PC-9 (cell line): ENCODE measurements around the gene ABHD4. TPM values are rescaled to one million over a fixed set of nuclear protein-coding genes. Genes with fewer than 3 reads are reported as not detected.

Experiments
- BruUV-seq: library from RNA; stranded (reverse); fragments of 400-500 nt; replicated peaks from 2 replicates; lab custom pipeline; 2021; lab: Mats Ljungman, UMichigan
- CTCF ChIA-PET: fragments of 300-600 bp; sonication (Branson Sonifier 250); formaldehyde crosslinking; loops from one replicate; lab custom pipeline; 2022; ENCODE audit warnings: antibody characterized with exemption; lab: Charles Lee
- POLR2A ChIA-PET: fragments of 300-600 bp; sonication (Branson Sonifier 250); formaldehyde crosslinking; loops from one replicate; lab custom pipeline; 2022; ENCODE audit warnings: antibody characterized with exemption; ENCODE audit not compliant: unreplicated experiment; lab: Charles Lee
- DNase-seq, 2 experiments: peaks; one replicate each; pipeline versions ENCODE4 v3.0.0 to v3.0.0-alpha.2; 2015 to 2022; ENCODE audit warnings: mixed read lengths in 1 of 2
- H2AFZ ChIP-seq: fragments of 200-600 bp; sonication (generic); 2 replicates; pipeline ENCODE4 v1.8.1; 2017; ENCODE audit warnings: antibody characterized with exemption
- H3F3A ChIP-seq: fragments of 200-600 bp; sonication (generic); 2 replicates; pipeline ENCODE4 v1.8.1; 2017; ENCODE audit warnings: antibody characterized with exemption, mild to moderate bottlenecking, low read depth; ENCODE audit not compliant: insufficient read depth
- H3K27ac ChIP-seq: fragments of 200-600 bp; sonication (generic); 2 replicates; pipeline ENCODE4 v1.6.1; 2016; ENCODE audit warnings: mixed run types
- H3K27me3 ChIP-seq: fragments of 200-600 bp; sonication (generic); 2 replicates; pipeline ENCODE4 v1.6.1; 2016; ENCODE audit warnings: low read depth, mixed run types; ENCODE audit not compliant: insufficient read depth
- H3K36me3 ChIP-seq: fragments of 200-600 bp; sonication (generic); 2 replicates; pipeline ENCODE4 v1.6.1; 2016; ENCODE audit warnings: low read depth, mixed run types
- H3K4me1 ChIP-seq: fragments of 200-600 bp; sonication (generic); replicated peaks from 2 replicates; pipeline ENCODE4 v1.6.1; 2016; ENCODE audit warnings: mixed run types; ENCODE audit not compliant: insufficient read depth
- H3K4me2 ChIP-seq: fragments of 200-600 bp; sonication (generic); 2 replicates; pipeline ENCODE4 v1.6.1; 2017; ENCODE audit warnings: mixed run types
- H3K4me3 ChIP-seq: fragments of 200-600 bp; sonication (generic); 2 replicates; pipeline ENCODE4 v1.6.1; 2016; ENCODE audit warnings: mixed run types
- H3K79me2 ChIP-seq: fragments of 200-600 bp; sonication (generic); 2 replicates; pipeline ENCODE4 v1.6.1; 2017; ENCODE audit warnings: low read depth, mixed run types
- H3K9me2 ChIP-seq: fragments of 200-600 bp; sonication (generic); 2 replicates; pipeline ENCODE4 v1.8.1; 2017; ENCODE audit warnings: mild to moderate bottlenecking; ENCODE audit not compliant: insufficient read depth
- H3K9me3 ChIP-seq: fragments of 200-600 bp; sonication (generic); 2 replicates; pipeline ENCODE4 v1.8.1; 2016; ENCODE audit warnings: low read depth; ENCODE audit not compliant: insufficient read depth
- H4K20me1 ChIP-seq: fragments of 200-600 bp; sonication (generic); 2 replicates; pipeline ENCODE4 v1.8.1; 2017; ENCODE audit not compliant: insufficient read depth
- CTCF ChIP-seq: fragments of 200-600 bp; sonication (generic); conservative IDR thresholded peaks from 2 replicates; pipeline ENCODE4 v1.6.1; 2017; ENCODE audit warnings: mixed run types, antibody characterized with exemption, mild to moderate bottlenecking, moderate library complexity
- EZH2 ChIP-seq: fragments of 200-600 bp; sonication (generic); IDR thresholded peaks from 2 replicates; pipeline ENCODE4 v1.8.0; 2017; ENCODE audit warnings: antibody characterized with exemption, low read depth
- intact Hi-C: fragments of 100-400 bp; cut with micrococcal nuclease; formaldehyde crosslinking; loops from one replicate; pipeline ENCODE4 v1.10.0; 2022; ENCODE audit not compliant: unreplicated experiment
- total RNA-seq: library from RNA; stranded (reverse); gene quantifications from 2 replicates; pipeline ENCODE4 v1.2.3, GENCODE V29; 2021

The ABHD4 gene
- total RNA-seq, 1 experiment from 2014 or later, result 83.2 TPM

- peak overlapping the region; percentile 93 for H3K4me3 ChIP-seq
- H4K20me1 ChIP-seq, result no peaks in the 10 kb centered on the region
- H3K79me2 ChIP-seq, result peaks cover 47% of the 10 kb centered on the region
- no peak overlapping the region for H2AFZ ChIP-seq
- H3K4me2 ChIP-seq, result peak overlapping the region; percentile 100
- H3F3A ChIP-seq, result peaks cover 43% of the 10 kb centered on the region
- no peaks in the 10 kb centered on the region for H3K27me3 ChIP-seq
- intact Hi-C loops, result no loop called here
- CTCF ChIA-PET, result no interaction called here
- peaks cover 65% of the 10 kb centered on the region for H3K4me1 ChIP-seq
- POLR2A ChIA-PET, result no interaction called here
- H3K36me3 ChIP-seq, result peaks cover 42% of the 10 kb centered on the region
- no peak for DNase-seq
- BruUV-seq, result no TSS peak
- H3K9me2 ChIP-seq, result no peaks in the 10 kb centered on the region
- peak overlapping the region; percentile 93 for H3K27ac ChIP-seq
- no peaks in the 10 kb centered on the region for H3K9me3 ChIP-seq
- TF ChIP-seq CTCF (no peak), EZH2 (no peak)
Observed at GRCh38 chr14:22600027-22600426, 1.9 kb downstream of the ABHD4 start.

- Histone ChIP-seq H3K9me3 (no peaks in the 10 kb centered on the region), H3K4me1 (peaks cover 79% of the 10 kb centered on the region), H3K27ac (peak overlapping the region; percentile 93), H3K36me3 (peaks cover 50% of the 10 kb centered on the region), H4K20me1 (no peaks in the 10 kb centered on the region), H2AFZ (no peak overlapping the region), H3F3A (peaks cover 43% of the 10 kb centered on the region), H3K4me2 (peak overlapping the region; percentile 100), H3K4me3 (no peak overlapping the region), H3K9me2 (no peaks in the 10 kb centered on the region), H3K27me3 (no peaks in the 10 kb centered on the region), H3K79me2 (peaks cover 47% of the 10 kb centered on the region)
- DNase-seq, result no peak
- intact Hi-C loops, result no loop called here
- ChIA-PET POLR2A (interaction anchor here (0.6 to 0.7 kb wide), 2 partner anchors 13 to 45 kb away, joined by 3 read pairs; no protein-coding TSS in a partner anchor), CTCF (interaction anchor here (0.6 to 1.0 kb wide), 3 partner anchors 12 to 401 kb away, joined by 3 to 6 read pairs (median 5); partner anchors contain the start of gene DAD1)
- BruUV-seq, result no TSS peak
- TF ChIP-seq EZH2, result no peak
- TF ChIP-seq CTCF, result no peak
Observed at GRCh38 chr14:22601456-22601855, 3.4 kb downstream of the ABHD4 start.

GRCh38 chr14:22601996-22602395 is 3.9 kb downstream of the ABHD4 start:
- POLR2A ChIA-PET, result interaction anchor here (0.7 kb wide), 1 partner anchor 82 kb away, joined by 3 read pairs; no protein-coding TSS in a partner anchor

More at GRCh38 chr14:22601996-22602395, 3.9 kb downstream of the ABHD4 start:
- no peak for DNase-seq
- no peaks in the 10 kb centered on the region for H3K27me3 ChIP-seq
- H3K9me2 ChIP-seq, result no peaks in the 10 kb centered on the region
- no peak overlapping the region for H2AFZ ChIP-seq
- intact Hi-C loops, result no loop called here
- H3K4me2 ChIP-seq, result peak overlapping the region; percentile 100
- TF ChIP-seq CTCF (no peak), EZH2 (no peak)
- CTCF ChIA-PET, result interaction anchor here (1.0 kb wide), 1 partner anchor 32 kb away, joined by 3 read pairs; no protein-coding TSS in a partner anchor
- peaks cover 43% of the 10 kb centered on the region for H3F3A ChIP-seq
- H3K27ac ChIP-seq, result peak overlapping the region; percentile 93
- BruUV-seq, result no TSS peak
- peaks cover 47% of the 10 kb centered on the region for H3K79me2 ChIP-seq
- H4K20me1 ChIP-seq, result no peaks in the 10 kb centered on the region
- peaks cover 79% of the 10 kb centered on the region for H3K4me1 ChIP-seq
- no peaks in the 10 kb centered on the region for H3K9me3 ChIP-seq
- peaks cover 53% of the 10 kb centered on the region for H3K36me3 ChIP-seq
- H3K4me3 ChIP-seq, result peak overlapping the region; percentile 25; the same call in 1 of the 2 replicates
